Right lobe of liver (tissue), 6 donors: ENCODE data around the gene SLC6A3. TPM values are rescaled to one million over a fixed set of nuclear protein-coding genes. Genes with fewer than 3 reads are reported as not detected.
"Not testable (repeated sequence)": the region's sequence is repeated elsewhere in the genome, so short reads cannot be mapped to it uniquely, and the experiment has no call there.

Experiments used
- ATAC-seq, 4 donors: fragments of 200-7000 bp; cut with Tn5 transposase; one replicate each; pipeline ENCODE4 v1.9.1; 2020; ENCODE audit warnings: mild to moderate bottlenecking in 4 of 4, moderate library complexity in 4 of 4
- DNase-seq, 3 donors: peaks; one replicate each; pipeline ENCODE4 v3.0.0-alpha.2; 2020
- H3K27ac ChIP-seq, 3 donors: fragments of 200-600 bp; one replicate each; pipeline ENCODE4 v1.8.0; 2022
- H3K27me3 ChIP-seq, 2 donors: fragments of 200-600 bp; one replicate each; pipeline ENCODE4 v1.8.0; 2022
- H3K36me3 ChIP-seq, 4 donors: fragments of 200-600 bp; sonication (generic) in 1 of 4; one replicate each; pipeline versions ENCODE4 v1.5.1 to v1.8.0; 2017 to 2022; ENCODE audit warnings: control low read depth in 1 of 4
- H3K4me1 ChIP-seq, 4 donors: fragments of 200-600 bp; sonication (generic) in 1 of 4; one replicate each; pipeline versions ENCODE4 v1.5.1 to v1.8.0; 2017 to 2022; ENCODE audit warnings: control low read depth in 1 of 4
- H3K4me3 ChIP-seq, 3 donors: fragments of 200-600 bp; one replicate each; pipeline ENCODE4 v1.8.0; 2022
- H3K9me3 ChIP-seq, 4 donors: fragments of 200-600 bp; sonication (generic) in 1 of 4; one replicate each; pipeline versions ENCODE4 v1.5.1 to v1.8.0; 2017 to 2022; ENCODE audit warnings: control low read depth in 1 of 4
- CTCF ChIP-seq, 4 donors: fragments of 200-600 bp in 3 of 4; fragments of 450-650 bp in 1 of 4; IDR thresholded peaks; one replicate each; pipeline versions ENCODE4 v1.5.1 to v1.8.0; 2016 to 2022; ENCODE audit warnings: antibody characterized with exemption in 4 of 4, mild to moderate bottlenecking in 2 of 4
- POLR2A ChIP-seq: fragments of 450-650 bp; IDR thresholded peaks from one replicate; pipeline ENCODE4 v1.6.1; 2017; ENCODE audit warnings: antibody characterized with exemption, mild to moderate bottlenecking
- WGBS: methylation state at CpG from one replicate; pipeline ENCODE4 v1.1.6; 2018; ENCODE audit warnings: low coverage, low lambda C conversion rate; ENCODE audit not compliant: insufficient coverage; ENCODE audit errors: missing lambda C conversion rate; 5-methylcytosine and 5-hydroxymethylcytosine counted together
- intact Hi-C, 2 donors: fragments of 100-400 bp; cut with DNase I; formaldehyde crosslinking; loops; one replicate each; pipeline versions ENCODE4 v1.11.2 to v1.14.1; 2022
- total RNA-seq, 6 experiments: library from RNA; depleted of rRNA in 2 of 6; stranded (reverse); fragments of >200 nt in 2 of 6; fragmentation: NEBNext Ultra II Directional in 3 of 6; extraction: Animal tissue kit (Norgen Biotek cat#: 25700) in 3 of 6; gene quantifications; one replicate each; pipeline versions ENCODE4 v1.1.0 to v1.2.4, GENCODE V29; 2016 to 2023
- donor health status: DM: no; HTN: yes; CAD: no.
- donor health status: DM: no; HTN: no; CAD: no.
- donor health status: DM: no; HTN: no; CAD: no.
- donor health status: DM: no; HTN: yes; CAD: no.
- donor health status: DM: no; HTN: yes; CAD: no.

The SLC6A3 gene
- total RNA-seq, 6 experiments from 2014 or later, result not detected

- intact Hi-C loops, result no loop called here
- no peaks in the 10 kb centered on the region for H3K9me3 ChIP-seq
- no peak overlapping the region for H3K4me3 ChIP-seq
- H3K4me1 ChIP-seq, result no peaks in the 10 kb centered on the region
- 44% methylated on average over 7 of the region's 16 CpGs for WGBS
- H3K27ac ChIP-seq, result no peak overlapping the region
- no peaks in the 10 kb centered on the region for H3K36me3 ChIP-seq
- no peak for ATAC-seq
- peaks cover 0 to 3% of the 10 kb centered on the region in 2 donors for H3K27me3 ChIP-seq
- DNase-seq, result peak in 1 of 3 donors; percentile 15
- no peak for TF ChIP-seq CTCF (IDR thresholded peaks at IDR 0.05)
- TF ChIP-seq POLR2A, result no peak
These were observed 81.7 kb downstream of the SLC6A3 start for GRCh38 chr5:1363581-1363980.

- H3K36me3 ChIP-seq, result no peaks in the 10 kb centered on the region
- no peaks in the 10 kb centered on the region for H3K4me1 ChIP-seq
- H3K27me3 ChIP-seq, result peaks cover 0 to 3% of the 10 kb centered on the region in 2 donors
- no peak overlapping the region for H3K4me3 ChIP-seq
- ATAC-seq (peak in 2 of 4 donors; percentile 13 to 34), DNase-seq (peak in 1 of 3 donors; percentile 19)
- 40% methylated on average over 1 of the region's 6 CpGs for WGBS
- TF ChIP-seq POLR2A (no peak), CTCF (IDR thresholded peaks at IDR 0.05) (no peak)
- intact Hi-C loops, result no loop called here
- H3K27ac ChIP-seq, result no peak overlapping the region
- H3K9me3 ChIP-seq, result no peaks in the 10 kb centered on the region
These were observed 82.1 kb downstream of the SLC6A3 start for GRCh38 chr5:1363160-1363559.

GRCh38 chr5:1362242-1363015, 82.8 kb downstream of the SLC6A3 start:
- 53% methylated on average over 12 of the region's 29 CpGs for WGBS
- DNase-seq, result peak in 1 of 3 donors; percentile 26
- Histone ChIP-seq H3K27me3 (peaks cover 0 to 3% of the 10 kb centered on the region in 2 donors), H3K36me3 (no peaks in the 10 kb centered on the region), H3K9me3 (no peaks in the 10 kb centered on the region), H3K4me3 (no peak overlapping the region), H3K27ac (no peak overlapping the region), H3K4me1 (no peaks in the 10 kb centered on the region)
- TF ChIP-seq CTCF (IDR thresholded peaks at IDR 0.05), result no peak
- no peak for TF ChIP-seq POLR2A
- intact Hi-C loops, result no loop called here
- ATAC-seq, result no peak

DNA sequence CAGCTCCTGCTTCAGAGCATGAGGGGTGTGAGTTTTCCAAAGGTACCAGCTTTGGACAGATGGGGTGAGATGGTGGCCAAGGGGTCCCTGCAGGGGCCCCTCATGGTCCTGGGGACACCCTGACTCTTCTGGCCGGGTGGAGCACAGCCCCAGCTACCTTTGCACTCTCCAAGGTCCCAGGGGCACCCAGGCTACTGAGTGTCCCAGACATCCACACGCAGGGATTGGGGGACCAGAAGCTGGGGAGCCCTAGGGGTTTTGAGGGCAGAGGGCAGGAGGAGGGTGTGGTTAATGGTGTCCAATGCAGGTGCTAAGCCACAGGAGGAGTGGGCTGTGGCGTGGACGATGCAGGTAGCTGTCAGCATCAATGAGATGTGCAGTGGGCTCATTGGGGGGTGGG, 84.4 kb downstream of the SLC6A3 start:
- intact Hi-C loops, result no loop called here
- ATAC-seq (no peak), DNase-seq (peak in 1 of 3 donors; percentile 31)
- Histone ChIP-seq H3K36me3 (no peaks in the 10 kb centered on the region), H3K27ac (no peak overlapping the region), H3K4me3 (no peak overlapping the region), H3K9me3 (no peaks in the 10 kb centered on the region), H3K4me1 (no peaks in the 10 kb centered on the region), H3K27me3 (peaks cover 0 to 3% of the 10 kb centered on the region in 2 donors)
- 58% methylated on average over 2 of the region's 4 CpGs for WGBS
- no peak for TF ChIP-seq POLR2A
- no peak for TF ChIP-seq CTCF (IDR thresholded peaks at IDR 0.05)

DNA sequence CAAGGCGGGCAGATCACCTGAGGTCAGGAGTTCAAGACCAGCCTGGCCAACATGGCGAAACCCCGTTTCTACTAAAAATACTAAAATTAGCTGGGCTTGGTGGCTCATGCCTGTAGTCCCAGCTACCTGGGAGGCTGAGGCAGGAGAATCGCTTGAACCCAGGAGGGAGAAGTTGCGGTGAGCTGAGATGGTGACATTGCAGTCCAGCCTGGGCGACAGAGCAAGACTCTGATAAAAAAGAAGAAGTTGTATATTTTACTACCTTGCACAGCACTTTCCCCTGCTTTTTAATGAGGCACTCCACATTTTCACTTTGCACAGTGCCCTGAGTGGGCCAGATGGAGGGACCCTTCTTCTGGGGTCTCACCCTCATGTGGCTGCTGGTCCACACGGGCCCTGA, 84.9 kb downstream of the SLC6A3 start:
- H3K4me3 ChIP-seq, ATAC-seq: not testable (repeated sequence)
- WGBS, result 51% methylated on average over 6 of the region's 7 CpGs

More for the DNA sequence above, 84.9 kb downstream of the SLC6A3 start:
- H3K4me1 ChIP-seq, H3K27ac ChIP-seq, H3K36me3 ChIP-seq, H3K27me3 ChIP-seq, intact Hi-C loops, DNase-seq, H3K9me3 ChIP-seq: not testable (repeated sequence)
